Measurements from ENCODE around the gene GPR62.

The GPR62 gene

DNA sequence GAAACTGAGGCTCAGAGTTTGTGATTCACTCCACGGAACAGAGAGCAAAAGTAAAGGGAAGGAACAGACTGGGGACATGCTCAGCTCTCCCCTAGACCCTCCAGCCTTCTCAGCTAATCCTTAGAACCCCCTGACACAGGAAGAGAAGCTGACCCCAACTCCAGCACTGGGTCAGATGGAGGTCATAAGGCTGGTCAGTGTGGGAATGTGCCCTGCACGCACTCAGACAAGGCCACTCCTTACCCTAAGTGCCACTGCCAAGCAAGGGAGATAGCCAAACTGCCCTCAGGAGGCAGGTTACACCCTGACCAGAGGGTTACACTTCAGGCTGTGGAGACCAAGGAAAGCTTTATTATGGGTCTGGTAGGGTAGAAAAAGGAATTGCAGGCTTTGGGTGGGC is 39.3 kb downstream of the GPR62 start:
- DNase-seq: no peak

DNA sequence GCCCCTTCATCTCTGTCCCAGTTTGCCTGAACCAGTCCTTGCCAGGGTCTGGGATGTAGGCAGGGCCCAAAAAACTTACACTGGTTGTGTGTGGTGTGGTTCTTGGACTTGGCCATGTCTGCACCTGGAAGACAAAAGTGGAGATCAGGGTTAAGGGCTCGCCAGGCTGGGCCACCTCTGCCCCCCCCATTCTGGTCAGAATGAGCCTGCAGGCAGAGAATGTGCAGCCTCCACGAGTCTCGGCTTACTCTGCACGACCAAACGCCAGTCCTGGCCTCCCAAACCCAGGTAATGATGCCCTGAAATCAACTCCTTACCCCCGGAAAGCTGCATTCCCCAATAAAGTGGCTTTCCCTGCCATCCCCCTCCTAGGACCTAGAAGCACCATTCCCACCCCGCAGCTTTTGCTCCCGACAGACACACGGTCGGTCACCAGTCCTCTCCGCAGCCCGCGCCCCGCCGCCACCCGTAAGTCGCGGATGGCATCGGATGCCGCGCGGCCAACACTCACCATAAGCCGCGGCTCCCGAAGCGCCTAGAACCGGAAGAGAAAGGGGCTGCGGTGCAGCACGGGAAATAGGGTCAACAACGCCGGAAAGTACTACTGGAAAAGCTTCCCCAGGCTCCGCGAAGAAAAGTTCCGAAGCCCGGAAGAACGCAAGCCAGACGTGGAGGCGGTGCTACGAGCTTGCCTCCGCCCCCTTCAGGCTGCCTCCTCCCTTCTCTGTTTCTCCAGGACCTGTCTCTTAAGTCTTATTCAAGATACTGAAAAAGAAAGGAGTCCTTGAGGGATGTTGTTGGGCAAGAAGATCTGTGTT is 40.4 kb downstream of the GPR62 start, which contains the start of gene RPL29:
Gene RPL29 (minus strand): TSS at position 550 of the 818 bp plus-strand sequence. CDS start 434 bp downstream, at position 116.
- peak; percentile 57 to 85 for DNase-seq

DNA sequence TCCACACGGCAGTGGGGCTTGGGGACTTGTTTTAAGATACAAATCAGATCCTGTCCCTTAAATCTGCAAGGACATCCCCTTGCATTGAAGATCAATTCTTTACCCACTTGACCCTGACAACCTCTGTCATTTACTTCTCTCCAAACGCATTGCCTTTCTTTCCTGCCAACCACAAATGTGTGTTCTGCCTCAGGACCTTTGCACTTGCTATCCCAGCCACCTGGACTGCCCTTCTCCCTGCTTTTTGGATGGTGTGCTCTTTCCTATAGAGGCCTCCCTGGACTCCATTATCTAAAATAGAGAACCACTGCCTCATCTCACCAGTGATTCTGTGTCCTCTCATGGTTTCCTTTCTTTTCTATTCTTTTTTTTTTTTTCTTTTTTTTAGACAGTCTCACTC is 42.0 kb downstream of the GPR62 start:
- DNase-seq: no peak

DNA sequence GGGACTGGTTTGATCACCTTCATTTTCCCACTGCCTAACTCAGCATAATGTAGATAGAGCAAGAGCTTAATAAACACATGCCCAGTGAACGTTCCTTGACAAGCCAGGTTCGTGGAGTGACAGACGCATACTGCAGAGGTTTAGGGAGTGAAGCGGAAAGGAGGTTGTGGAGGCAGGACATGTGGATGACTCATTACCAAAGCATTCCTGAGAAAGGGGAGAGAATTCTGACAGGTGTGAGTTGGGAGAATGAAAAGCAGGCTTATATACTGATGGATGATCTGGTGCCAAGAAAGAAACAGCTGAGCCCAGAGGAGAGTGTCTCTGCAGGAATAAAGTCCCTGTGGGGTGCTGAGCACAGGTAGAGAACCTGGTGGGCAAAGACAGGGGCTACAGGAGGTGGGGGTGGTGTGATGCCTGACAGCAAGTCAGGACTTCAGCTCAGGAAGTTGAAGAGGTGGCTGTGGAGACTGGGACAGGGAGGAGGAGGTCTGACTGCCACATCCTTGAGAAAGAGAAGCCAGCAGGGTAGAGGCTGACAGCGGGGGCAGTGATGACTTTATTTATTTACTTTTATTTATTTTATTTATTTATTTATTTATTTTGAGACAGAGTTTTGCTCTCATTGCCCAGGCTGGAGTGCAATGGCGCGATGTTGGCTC is 42.9 kb downstream of the GPR62 start:
- DNase-seq: no peak

DNA sequence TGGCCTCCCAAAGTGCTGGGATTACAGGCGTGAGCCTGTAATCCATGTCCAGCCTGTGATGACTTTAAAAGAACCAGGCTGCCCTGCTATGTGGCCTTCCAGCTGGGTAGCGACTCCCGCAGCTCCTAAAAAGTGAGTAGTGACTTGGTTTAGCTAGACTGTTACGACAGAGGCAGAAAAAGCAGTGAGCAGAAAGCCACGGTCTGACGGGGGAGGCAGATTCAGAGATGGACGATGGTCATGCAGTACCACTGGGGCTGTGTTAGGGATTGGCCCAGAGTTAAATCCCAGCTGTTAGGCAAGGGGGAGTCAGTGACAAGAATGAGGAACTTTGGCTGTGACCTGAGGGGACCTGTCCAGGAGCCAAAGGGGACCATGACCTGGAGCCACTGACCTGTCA is 43.6 kb downstream of the GPR62 start:
- no peak for DNase-seq

DNA sequence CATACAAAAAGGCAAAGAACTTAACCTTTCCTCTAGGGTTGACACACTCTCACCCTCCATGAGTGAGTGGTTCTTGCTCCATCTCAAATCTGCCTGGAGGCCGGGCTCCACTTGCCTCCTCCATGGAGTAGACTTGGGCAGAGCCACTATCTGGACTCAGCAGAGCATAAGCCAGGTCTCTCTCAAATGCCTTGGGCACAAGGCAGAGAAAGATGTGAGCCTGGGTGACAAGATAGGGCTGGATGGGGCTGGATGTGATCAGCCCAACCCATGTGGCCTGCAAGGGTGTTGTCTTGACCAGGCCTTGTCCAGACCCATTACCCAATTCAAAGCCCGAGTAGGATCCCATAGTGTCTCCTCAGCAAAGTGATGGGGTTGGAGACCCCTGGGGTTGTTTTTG is 44.7 kb downstream of the GPR62 start:
- DNase-seq: no peak

DNA sequence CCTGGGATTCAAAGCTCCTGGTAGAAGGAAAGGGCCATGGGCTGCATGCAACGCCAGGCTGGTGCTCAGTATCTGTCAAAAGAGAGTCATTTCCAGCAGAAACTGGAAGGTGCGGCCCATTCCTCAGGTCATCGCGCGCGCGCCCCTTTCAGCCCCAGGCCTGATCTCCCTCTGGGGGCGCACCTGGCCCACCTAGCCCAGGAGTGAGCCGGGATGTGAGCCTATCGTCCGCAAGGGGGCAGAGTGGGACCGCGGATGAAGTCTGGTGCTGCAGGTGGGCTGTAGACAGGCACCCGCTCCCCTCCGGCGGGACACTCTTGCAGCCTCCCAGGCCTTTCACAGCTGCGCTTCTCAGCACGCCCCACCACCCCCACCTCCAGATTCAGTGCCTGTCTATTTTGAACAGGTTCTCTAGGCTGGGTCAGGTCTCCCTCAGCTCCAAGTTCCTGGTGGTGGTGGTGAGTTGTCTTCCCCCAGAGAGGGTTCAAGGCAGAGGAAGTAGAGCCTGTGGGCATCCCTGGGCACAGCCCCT is 46.3 kb downstream of the GPR62 start:
- peak; percentile 39 to 66 for DNase-seq

DNA sequence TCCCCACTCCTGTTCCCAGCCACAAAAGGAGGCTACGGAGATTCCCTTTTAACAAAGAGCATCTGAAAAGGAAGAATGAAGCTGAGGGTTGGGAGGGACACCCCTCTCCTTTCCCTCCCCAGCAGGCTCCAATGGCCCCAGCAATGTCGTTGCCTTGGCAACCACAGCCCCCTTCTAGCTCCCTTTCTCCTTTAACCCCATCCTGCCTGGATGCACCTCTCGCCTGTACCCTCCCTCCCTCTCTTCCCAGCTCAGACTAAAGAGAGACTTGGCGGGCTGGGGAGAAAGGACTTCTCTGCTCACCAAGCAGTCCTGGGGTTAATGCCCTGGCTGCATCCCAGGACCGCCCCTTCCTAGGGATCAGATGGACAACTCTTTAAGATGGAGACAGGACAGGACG is 47.6 kb downstream of the GPR62 start:
- no peak for DNase-seq

DNA sequence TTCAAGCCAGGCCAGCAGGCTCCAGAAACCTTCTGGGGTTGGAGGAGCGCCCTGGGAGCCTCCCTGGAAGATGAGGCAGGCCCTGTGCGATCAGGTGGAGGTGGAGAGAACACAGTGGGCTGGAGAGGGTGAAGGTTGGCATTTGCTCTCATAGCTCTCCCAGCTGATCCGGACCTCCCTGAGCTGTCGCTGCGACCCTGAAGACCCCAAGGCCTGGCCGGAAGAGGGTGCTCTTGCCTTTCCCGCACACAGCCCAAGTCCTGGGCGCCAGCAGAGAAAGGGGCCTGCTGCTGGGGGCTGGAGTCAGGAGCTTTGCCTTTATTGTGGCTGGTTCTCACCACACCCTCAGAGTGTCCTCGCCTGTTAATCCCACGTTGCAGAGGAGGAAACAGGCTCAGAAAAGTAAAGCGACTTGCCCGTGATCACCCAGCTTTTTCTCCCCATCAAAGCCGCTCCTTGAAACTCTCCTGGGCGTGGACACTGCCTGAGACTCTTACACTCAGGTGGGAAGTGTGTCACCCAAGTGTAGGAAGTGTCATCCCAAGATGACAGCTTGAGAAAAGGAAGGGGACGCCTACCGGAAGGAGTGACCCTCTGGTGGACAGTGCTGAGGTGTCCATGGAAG is 49.1 kb downstream of the GPR62 start:
- DNase-seq: peak in 1 of 2 experiments; percentile 52

DNA sequence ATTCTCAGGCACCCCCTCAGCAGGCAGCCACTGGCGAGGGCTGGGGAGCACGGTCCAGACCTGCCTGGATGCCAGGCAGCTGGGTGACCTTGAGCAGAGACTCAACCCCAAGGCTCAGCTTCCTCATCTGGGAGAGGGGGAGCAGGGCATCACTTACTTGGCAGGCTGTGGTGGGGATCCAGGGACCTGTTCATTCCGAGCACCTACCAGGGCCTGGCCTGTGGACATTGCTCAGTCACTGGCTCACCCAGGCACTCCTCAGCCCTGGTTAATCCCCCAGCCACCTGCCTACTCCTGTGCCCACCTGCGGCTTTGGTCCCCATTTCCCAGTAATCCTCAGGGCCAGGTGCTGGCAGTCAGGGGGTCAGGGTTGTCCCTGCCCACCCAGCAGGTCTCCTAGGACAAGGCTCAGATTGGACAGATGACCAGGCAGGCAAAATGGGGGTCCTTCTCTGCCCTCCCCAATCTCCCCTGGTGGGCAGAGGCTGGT is 49.8 kb downstream of the GPR62 start:
- DNase-seq: no peak

DNA sequence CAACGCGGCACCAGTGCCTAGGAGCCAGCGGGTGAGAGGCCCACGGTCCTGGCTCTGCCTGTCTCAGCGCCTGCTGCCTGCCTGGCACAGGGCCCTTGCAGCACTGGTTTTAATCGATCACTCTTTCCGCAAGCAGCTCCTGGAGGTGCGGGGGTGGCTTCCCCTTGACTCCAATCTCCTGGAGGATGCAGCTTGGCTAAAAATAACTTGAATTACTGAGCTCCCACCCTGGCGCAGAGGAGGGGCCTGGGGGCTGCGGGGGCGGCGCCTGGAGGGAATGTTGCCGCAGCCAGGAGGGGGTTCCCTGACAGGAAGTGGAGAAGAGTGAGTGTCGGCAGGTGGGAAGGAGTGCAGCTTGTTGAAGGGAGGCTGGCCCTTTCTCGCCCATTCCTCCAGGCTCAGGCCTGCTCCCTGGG is 50.4 kb downstream of the GPR62 start:
- peak in 1 of 2 experiments; percentile 48 for DNase-seq

DNA sequence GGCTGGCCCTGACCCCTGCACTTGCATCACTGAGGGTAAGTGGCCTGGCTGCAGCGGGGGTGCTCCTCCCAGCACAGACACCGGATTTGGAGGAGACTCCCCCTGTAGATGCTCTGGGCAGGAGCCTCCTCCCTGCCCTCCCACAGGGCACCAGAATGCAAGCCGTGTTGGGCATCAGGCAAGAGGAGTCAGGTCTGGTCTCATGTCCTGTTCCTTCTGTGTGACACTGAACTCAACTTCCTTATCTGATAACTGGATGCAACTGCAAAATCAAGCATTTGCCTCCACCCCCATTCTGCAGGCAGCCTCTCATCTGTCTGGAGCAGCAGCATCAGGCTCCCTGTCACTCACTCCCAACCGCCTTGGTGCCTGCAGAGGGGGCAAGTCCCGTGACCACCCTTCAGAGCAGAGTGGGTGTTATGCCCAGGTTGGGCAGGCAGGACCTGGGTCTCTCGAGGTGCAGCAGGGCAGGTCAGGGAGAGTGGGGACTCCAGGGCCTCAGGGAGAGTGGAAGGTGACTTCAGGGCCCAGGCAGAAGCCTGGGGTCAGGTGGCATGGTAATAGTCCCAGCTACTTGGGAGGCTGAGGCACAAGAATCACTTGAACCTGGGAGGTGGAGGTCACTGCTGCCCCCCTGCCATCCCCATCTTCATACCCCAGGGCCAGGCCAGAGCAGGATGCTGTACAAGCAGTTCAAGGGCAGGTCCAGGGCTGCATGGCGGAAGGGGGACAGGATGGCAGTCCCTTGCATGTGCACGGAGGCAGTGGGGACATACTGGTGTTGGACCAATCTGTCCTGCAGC is 51.0 kb downstream of the GPR62 start:
- DNase-seq: no peak

DNA sequence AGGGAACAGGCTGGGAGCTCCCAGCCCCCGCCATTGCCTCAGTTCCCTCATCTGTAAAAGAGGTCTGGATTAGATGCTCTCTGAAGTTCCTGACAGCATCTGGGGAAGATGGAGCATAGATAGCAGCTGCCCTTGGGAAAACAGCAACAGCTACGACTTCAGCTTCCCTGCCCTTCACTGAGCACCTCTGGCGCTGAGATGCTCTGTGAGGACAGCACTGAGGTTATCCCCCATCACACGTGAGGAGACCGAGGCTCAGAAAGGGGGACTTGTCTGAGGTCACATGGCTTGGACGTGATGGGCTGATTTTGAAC is 51.6 kb downstream of the GPR62 start:
- no peak for DNase-seq
